HepG2 (cell line): ENCODE data around the gene PLXDC2. TPM values are rescaled to one million over a fixed set of nuclear protein-coding genes. Genes with fewer than 3 reads are reported as not detected.

Experiments
- ATAC-seq: fragments of 200-7000 bp; cut with Tn5 transposase; 3 replicates; pipeline ENCODE4 v1.9.1; 2020; ENCODE audit warnings: mild to moderate bottlenecking, moderate library complexity
- BruUV-seq: library from RNA; stranded (reverse); fragments of 400-500 nt; replicated peaks from 2 replicates; lab custom pipeline; 2021; lab: Mats Ljungman, UMichigan
- CTCF ChIA-PET: fragments of 300-600 bp; formaldehyde crosslinking; extraction: SDS; loops from one replicate; lab custom pipeline; 2021; ENCODE audit warnings: low total read pairs, inconsistent platforms, low intra/inter-chr PET ratio; lab: Yijun Ruan, JAX
- POLR2A ChIA-PET: fragments of 350-600 bp; sonication (Branson Sonifier 250); formaldehyde crosslinking; loops from one replicate; lab custom pipeline; 2020; ENCODE audit warnings: antibody characterized with exemption, inconsistent platforms; lab: Yijun Ruan, JAX
- DNase-seq: peaks from one replicate; pipeline ENCODE4 v3.0.0-alpha.2; 2015; ENCODE audit warnings: low spot score
- FAIRE-seq: peaks from 3 replicates; lab custom pipeline; 2011; peaks lifted over from hg19 to GRCh38; lab: Jason Lieb, UNC
- H2AFZ ChIP-seq: one replicate; pipeline ENCODE4 v1.6.1; 2011; ENCODE audit warnings: low read length, inconsistent platforms
- H3K27ac ChIP-seq: fragments of 300-600 bp; 3 replicates; pipeline ENCODE4 v1.8.0; 2011; ENCODE audit warnings: mixed run types, mild to moderate bottlenecking, mixed read lengths, low read length, inconsistent platforms; ENCODE audit not compliant: insufficient read depth; ENCODE audit errors: extremely low read length
- H3K27me3 ChIP-seq, 2 experiments: fragments of 200-600 bp in 1 of 2; 2 replicates in 1 of 2; 3 replicates in 1 of 2; pipeline versions ENCODE4 v1.6.0 to v1.8.0; 2011; ENCODE audit warnings: low read length in 2 of 2, mild to moderate bottlenecking in 2 of 2, moderate library complexity in 2 of 2, inconsistent platforms in 1 of 2; ENCODE audit not compliant: insufficient read depth in 2 of 2, control insufficient read depth in 1 of 2
- H3K36me3 ChIP-seq, 2 experiments: fragments of 200-600 bp in 1 of 2; replicated peaks in 1 of 2; 2 replicates in 1 of 2; 3 replicates in 1 of 2; pipeline versions ENCODE4 v1.5.1 to v1.8.0; 2011; ENCODE audit warnings: low read length in 2 of 2, inconsistent platforms in 1 of 2; ENCODE audit not compliant: insufficient read depth in 2 of 2, control insufficient read depth in 1 of 2
- H3K4me1 ChIP-seq: 2 replicates; pipeline ENCODE4 v1.5.1; 2012; ENCODE audit warnings: low read length, inconsistent platforms; ENCODE audit not compliant: insufficient read depth
- H3K4me2 ChIP-seq: 2 replicates; pipeline ENCODE4 v1.6.0; 2011; ENCODE audit warnings: low read depth, low read length, inconsistent platforms
- H3K4me3 ChIP-seq, 3 experiments: fragments of 200-600 bp in 1 of 3; sonication (generic), shearing (Covaris generic) in 1 of 3; replicated peaks in 1 of 3; 2 replicates each; pipeline ENCODE4 v1.5.1; 2011 to 2016; ENCODE audit warnings: low read length in 3 of 3, inconsistent platforms in 2 of 3, low read depth in 2 of 3, mild to moderate bottlenecking in 2 of 3, control low read depth in 1 of 3, mixed read lengths in 1 of 3; ENCODE audit not compliant: insufficient read depth in 1 of 3
- H3K79me2 ChIP-seq: one replicate; pipeline ENCODE4 v1.6.1; 2011; ENCODE audit warnings: low read length, inconsistent platforms; ENCODE audit not compliant: insufficient read depth
- H3K9ac ChIP-seq: 2 replicates; pipeline ENCODE4 v1.6.0; 2011; ENCODE audit warnings: mild to moderate bottlenecking, low read depth, low read length, inconsistent platforms; ENCODE audit not compliant: insufficient read depth
- H3K9me3 ChIP-seq: 2 replicates; pipeline ENCODE4 v1.5.1; 2012; ENCODE audit warnings: mild to moderate bottlenecking, low read length
- H4K20me1 ChIP-seq: 2 replicates; pipeline ENCODE4 v1.6.0; 2011; ENCODE audit warnings: inconsistent platforms, mild to moderate bottlenecking, low read length, moderate library complexity; ENCODE audit not compliant: insufficient read depth
- GZF1 ChIP-seq: sonication (generic); formaldehyde crosslinking; IDR thresholded peaks from 2 replicates; pipeline ENCODE4 v1.5.1; 2020; ENCODE audit warnings: mild to moderate bottlenecking, missing genetic modification reagents
- JUND ChIP-seq: sonication (generic); formaldehyde crosslinking; IDR thresholded peaks from 2 replicates; pipeline ENCODE4 v1.8.0; 2022; ENCODE audit warnings: mild to moderate bottlenecking, missing genetic modification reagents
- KDM3A ChIP-seq: IDR thresholded peaks from 2 replicates; pipeline ENCODE4 v1.6.1; 2018; ENCODE audit warnings: low read depth, missing compliant biosample characterization
- RFX1 ChIP-seq: fragments of 450-650 bp; IDR thresholded peaks from 2 replicates; pipeline ENCODE4 v1.6.1; 2017
- SRF ChIP-seq: IDR thresholded peaks from 2 replicates; pipeline ENCODE4 v1.6.1; 2011; ENCODE audit warnings: mild to moderate bottlenecking, low read depth, low read length, moderate library complexity
- ZNF749 ChIP-seq: sonication (generic); formaldehyde crosslinking; IDR thresholded peaks from 2 replicates; pipeline ENCODE4 v1.8.0; 2022; ENCODE audit warnings: mild to moderate bottlenecking, missing genetic modification reagents, moderate library complexity, borderline replicate concordance
- WGBS: methylation state at CpG from one replicate; pipeline ENCODE4 v1.1.6; 2017; ENCODE audit warnings: low lambda C conversion rate; 5-methylcytosine and 5-hydroxymethylcytosine counted together
- in situ Hi-C: cut with HindIII; loops from 2 replicates; pipeline ENCODE4 v1.10.0; 2017; ENCODE audit warnings: low pct_unique_long_range_greater_than_20kb; ENCODE audit not compliant: extremely low pct_ligation_motif_present
- intact Hi-C: fragments of 100-400 bp; cut with micrococcal nuclease; formaldehyde crosslinking; loops from one replicate; pipeline ENCODE4 v1.10.0; 2022; ENCODE audit not compliant: unreplicated experiment
- polyA plus RNA-seq, 8 experiments: library from polyadenylated mRNA; depleted of rRNA in 3 of 8; stranded (reverse) in 7 of 8; unstranded in 1 of 8; fragments of >200 nt; fragmentation: Illumina TruSeq in 4 of 8; extraction: Trizol in 4 of 8; gene quantifications; 2 replicates each; pipeline versions ENCODE4 v1.2.1 to v1.2.3, GENCODE V29; 2011 to 2016; ENCODE audit warnings: low read depth in 4 of 8, missing spikeins in 1 of 8, mixed read lengths in 1 of 8; ENCODE audit not compliant: insufficient read depth in 1 of 8
- total RNA-seq, 5 experiments: library from RNA; depleted of rRNA; stranded (reverse); fragments of >200 nt; fragmentation: Illumina TruSeq; extraction: Trizol; gene quantifications; 2 replicates each; pipeline ENCODE4 v1.2.3, GENCODE V29; 2016; ENCODE audit warnings: low read depth in 1 of 5

PLXDC2 gene
- total and polyA plus RNA-seq, 2 of the 13 experiments (the other 11 are each of a cell fraction or from before 2014, with no cell fraction given), result 2.1 to 2.4 TPM

GRCh38 chr10:19843487-19843886 lies 27.3 kb downstream of the PLXDC2 start:
- WGBS, result 28% methylated on average over 1 of the region's 1 CpG
- no peaks in the 10 kb centered on the region for H3K4me1 ChIP-seq
- no peak overlapping the region for H2AFZ ChIP-seq
- FAIRE-seq (no peak), DNase-seq (no peak), ATAC-seq (no peak)
- CTCF ChIA-PET, result no interaction called here
- POLR2A ChIA-PET, result no interaction called here
- no peaks in the 10 kb centered on the region for H3K36me3 ChIP-seq
- H3K79me2 ChIP-seq, result no peaks in the 10 kb centered on the region
- intact Hi-C loops, result no loop called here
- no peak overlapping the region for H3K27ac ChIP-seq
- no peak overlapping the region for H3K9ac ChIP-seq
- no peak overlapping the region for H3K4me3 ChIP-seq
- no peaks in the 10 kb centered on the region for H3K27me3 ChIP-seq
- in situ Hi-C loops, result no loop called here
- no peaks in the 10 kb centered on the region for H4K20me1 ChIP-seq
- BruUV-seq, result no TSS peak
- TF ChIP-seq GZF1 (CRISPR knock-in tag), result peak; percentile 97
- no peak for TF ChIP-seq JUND
- H3K9me3 ChIP-seq, result no peaks in the 10 kb centered on the region
- no peak overlapping the region for H3K4me2 ChIP-seq

- WGBS, result 31% methylated on average over 1 of the region's 1 CpG
- FAIRE-seq, result no peak
- Histone ChIP-seq H3K4me2 (no peak overlapping the region), H2AFZ (no peak overlapping the region), H3K79me2 (no peaks in the 10 kb centered on the region), H3K36me3 (no peaks in the 10 kb centered on the region), H3K4me3 (no peak overlapping the region), H3K9ac (no peak overlapping the region), H3K27me3 (no peaks in the 10 kb centered on the region), H3K27ac (no peak overlapping the region), H3K4me1 (no peaks in the 10 kb centered on the region), H3K9me3 (no peaks in the 10 kb centered on the region), H4K20me1 (no peaks in the 10 kb centered on the region)
- BruUV-seq, result no TSS peak
- no peak for ATAC-seq
- TF ChIP-seq RFX1 (peak; percentile 40), ZNF749 (CRISPR knock-in tag) (no peak), SRF (no peak), KDM3A (CRISPR knock-in tag) (no peak)
- DNase-seq, result no peak
- ChIA-PET CTCF (no interaction called here), POLR2A (no interaction called here)
- intact Hi-C loops, result no loop called here
- in situ Hi-C loops, result no loop called here
Measured at GRCh38 chr10:19845503-19846368, 29.5 kb downstream of the PLXDC2 start.
